HL-60 (cell line): Measurements from ENCODE around the gene MRPL28.

Experiments used
- DNase-seq, 2 experiments: peaks; one replicate each; pipeline ENCODE4 v3.0.0-alpha.2; 2010 to 2020; ENCODE audit warnings: low read depth in 1 of 2, low spot score in 1 of 2
- H3K27ac ChIP-seq: fragments of 250-450 bp; sonication (Bioruptor Pico); replicated peaks from 2 replicates; pipeline ENCODE4 v1.5.1; 2020; ENCODE audit warnings: mild to moderate bottlenecking, moderate library complexity
- H3K27me3 ChIP-seq: fragments of 250-450 bp; sonication (Bioruptor Pico); 2 replicates; pipeline ENCODE4 v1.5.1; 2021; ENCODE audit warnings: mild to moderate bottlenecking, moderate library complexity; ENCODE audit not compliant: insufficient read depth, poor library complexity, severe bottlenecking
- H3K4me3 ChIP-seq: replicated peaks from 2 replicates; pipeline ENCODE4 v1.5.1; 2011; ENCODE audit warnings: mild to moderate bottlenecking, control low read depth, low read length; ENCODE audit not compliant: insufficient read depth
- CTCF ChIP-seq: IDR thresholded peaks from one replicate; pipeline ENCODE4 v1.5.1; 2011; ENCODE audit warnings: low read length, control low read depth, inconsistent platforms; ENCODE audit not compliant: insufficient read depth
- GABPA ChIP-seq: IDR thresholded peaks from 2 replicates; pipeline ENCODE4 v1.6.1; 2012; ENCODE audit warnings: low read depth
- POLR2AphosphoS5 ChIP-seq: IDR thresholded peaks from 2 replicates; pipeline ENCODE4 v1.6.1; 2012; ENCODE audit warnings: low read depth
- REST ChIP-seq: IDR thresholded peaks from 2 replicates; pipeline ENCODE4 v1.6.1; 2012; ENCODE audit warnings: low read depth; ENCODE audit not compliant: insufficient replicate concordance
- SPI1 ChIP-seq: IDR thresholded peaks from 2 replicates; pipeline ENCODE4 v1.6.1; 2012; ENCODE audit warnings: low read depth, mild to moderate bottlenecking, borderline replicate concordance

The MRPL28 gene

DNA sequence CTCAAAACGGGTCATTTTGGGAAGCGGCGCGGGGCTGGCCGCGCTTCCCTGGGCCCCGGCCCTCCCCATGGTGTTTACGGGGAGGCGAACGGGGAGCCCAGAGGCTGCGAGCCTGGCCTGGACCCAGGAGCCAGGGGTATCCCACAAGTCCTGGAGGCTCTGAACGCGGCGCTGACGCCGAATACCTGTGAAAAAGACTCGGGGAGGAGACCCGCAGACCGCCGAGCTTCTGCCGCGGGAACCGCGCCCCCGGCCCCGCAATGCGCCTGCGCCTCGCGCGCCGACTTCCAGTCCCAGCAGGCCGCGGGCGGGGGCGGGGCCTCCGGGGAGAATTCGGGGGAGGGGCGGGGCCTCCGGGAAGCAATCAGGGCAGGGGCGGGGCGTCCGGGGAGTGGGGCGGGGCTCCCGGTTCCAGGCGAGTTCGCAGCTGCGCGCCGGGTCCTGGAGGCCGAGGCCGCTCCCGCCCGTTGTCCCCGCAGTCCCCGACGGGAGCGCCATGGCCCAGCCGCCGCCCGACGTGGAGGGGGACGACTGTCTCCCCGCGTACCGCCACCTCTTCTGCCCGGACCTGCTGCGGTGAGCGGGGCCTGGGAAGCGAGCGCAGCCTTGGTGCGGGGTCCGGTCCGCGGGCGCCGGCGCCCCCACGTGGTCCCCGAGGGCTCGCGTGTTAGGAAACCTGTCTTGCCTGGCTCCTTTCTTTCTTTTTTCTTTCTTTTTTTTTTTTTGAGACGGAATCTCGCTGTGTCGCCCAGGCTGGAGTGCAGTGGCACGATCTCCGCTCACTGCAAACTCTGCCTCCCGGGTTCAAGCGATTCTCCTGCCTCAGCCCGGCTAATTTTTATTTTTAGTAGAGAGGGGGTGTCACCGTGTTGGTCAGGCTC is 31.4 kb upstream of the MRPL28 start, which contains the start of gene DECR2:
Gene DECR2, plus strand, starts transcription at position 418 of the 881 bp plus-strand sequence. Its CDS starts 79 bp downstream, at position 497.
- H3K4me3 ChIP-seq: peak within 1 kb of the TSS; percentile 82
- DNase-seq: peak; percentile 78 to 91
- no peaks in the 10 kb centered on the region for H3K27me3 ChIP-seq
- H3K27ac ChIP-seq: peak within 1 kb of the TSS; percentile 98
- TF ChIP-seq POLR2AphosphoS5 (peak; percentile 89), REST (no peak)

DNA sequence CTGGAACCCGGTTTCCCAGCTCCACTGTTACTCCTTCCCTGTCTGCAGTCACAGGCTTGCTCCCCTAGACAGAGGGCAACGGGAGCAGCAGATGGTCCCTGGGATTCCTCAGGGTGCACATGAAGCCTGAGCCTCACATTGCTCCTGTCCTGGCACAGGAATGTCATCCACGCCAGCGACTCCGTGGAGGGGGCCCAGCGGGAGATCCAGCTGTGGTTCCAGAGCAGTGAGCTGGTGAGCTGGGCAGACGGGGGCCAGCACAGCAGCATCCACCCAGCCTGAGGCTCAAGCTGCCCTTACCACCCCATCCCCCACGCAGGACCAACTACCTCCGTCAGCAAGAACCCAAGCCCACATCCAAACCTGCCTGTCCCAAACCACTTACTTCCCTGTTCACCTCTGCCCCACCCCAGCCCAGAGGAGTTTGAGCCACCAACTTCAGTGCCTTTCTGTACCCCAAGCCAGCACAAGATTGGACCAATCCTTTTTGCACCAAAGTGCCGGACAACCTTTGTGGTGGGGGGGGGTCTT is 29.8 kb upstream of the MRPL28 start:
- Histone ChIP-seq H3K27ac (peak overlapping the region; percentile 98), H3K4me3 (peak overlapping the region; percentile 82), H3K27me3 (no peaks in the 10 kb centered on the region)
- TF ChIP-seq REST (no peak), POLR2AphosphoS5 (0 out of 2 replicates have a peak, but pooled peaks have one; percentile 16), GABPA (no peak), SPI1 (no peak)
- DNase-seq: peak in 1 of 2 experiments; percentile 69

DNA sequence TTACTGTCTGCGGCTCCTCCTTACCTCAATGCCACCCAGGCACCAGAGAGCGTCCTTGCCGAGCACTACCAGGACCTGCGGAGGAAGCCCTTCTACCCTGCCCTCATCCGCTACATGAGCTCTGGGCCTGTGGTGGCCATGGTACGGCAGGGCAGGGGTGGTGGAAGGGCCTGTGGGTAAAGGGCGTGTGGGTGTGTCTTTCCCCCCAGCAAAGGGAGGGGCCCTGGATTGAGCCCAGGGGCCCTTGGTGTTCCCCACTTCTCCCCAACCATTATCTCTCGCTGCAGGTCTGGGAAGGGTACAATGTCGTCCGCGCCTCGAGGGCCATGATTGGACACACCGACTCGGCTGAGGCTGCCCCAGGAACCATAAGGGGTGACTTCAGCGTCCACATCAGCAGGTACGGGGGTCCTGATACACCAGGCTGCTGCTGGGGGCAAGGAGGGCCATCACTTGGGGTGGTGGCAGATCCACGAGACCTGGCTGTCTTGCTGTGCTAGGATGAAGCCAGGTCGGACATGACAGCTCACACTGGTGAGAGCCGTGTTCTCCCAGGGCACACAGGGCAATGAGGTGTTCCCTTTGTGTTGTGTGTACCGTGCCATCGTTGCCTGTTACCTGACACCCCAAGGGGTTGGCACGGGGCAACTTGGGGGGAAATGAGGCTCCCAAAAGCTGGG is 29.1 kb upstream of the MRPL28 start:
- no peaks in the 10 kb centered on the region for H3K27me3 ChIP-seq
- H3K4me3 ChIP-seq: peak overlapping the region; percentile 82; the same call in 1 of the 2 replicates
- no peak for DNase-seq
- H3K27ac ChIP-seq: peak overlapping the region; percentile 98
- no peak for TF ChIP-seq POLR2AphosphoS5
- no peak for TF ChIP-seq CTCF
- TF ChIP-seq REST: no peak
- no peak for TF ChIP-seq SPI1
- TF ChIP-seq GABPA: no peak
